MCF 10A (cell line): Measurements from ENCODE around the gene ATP2A3. TPM values are rescaled to one million over a fixed set of nuclear protein-coding genes. Genes with fewer than 3 reads are reported as not detected.

Experiments
- BruUV-seq: library from RNA; stranded (reverse); fragments of 400-500 nt; replicated peaks from 2 replicates; lab custom pipeline; 2021; lab: Mats Ljungman, UMichigan
- CTCF ChIA-PET: fragments of 300-600 bp; sonication (Branson Sonifier 250); formaldehyde crosslinking; extraction: SDS; loops from one replicate; lab custom pipeline; 2021; ENCODE audit warnings: antibody characterized with exemption, inconsistent platforms; lab: Yijun Ruan, JAX
- POLR2A ChIA-PET: fragments of 300-600, 350-650 bp; sonication (Branson Sonifier 250); formaldehyde crosslinking; extraction: SDS; loops from one replicate; lab custom pipeline; 2020; ENCODE audit warnings: antibody characterized with exemption, inconsistent platforms; lab: Yijun Ruan, JAX
- DNase-seq: peaks from one replicate; pipeline ENCODE4 v3.0.0-alpha.2; 2018; ENCODE audit not compliant: unreplicated experiment
- H3K27ac Mint-ChIP-seq: one replicate; pipeline ENCODE4 v1.8.0; 2022; ENCODE audit warnings: mild to moderate bottlenecking, low read depth, mixed read lengths; ENCODE audit not compliant: unreplicated experiment
- H3K27me3 Mint-ChIP-seq: one replicate; pipeline ENCODE4 v1.8.0; 2022; ENCODE audit warnings: mixed read lengths; ENCODE audit not compliant: insufficient read depth, unreplicated experiment
- H3K36me3 Mint-ChIP-seq: one replicate; pipeline ENCODE4 v1.8.0; 2022; ENCODE audit warnings: mild to moderate bottlenecking, moderate library complexity, mixed read lengths; ENCODE audit not compliant: insufficient read depth, unreplicated experiment
- H3K4me1 Mint-ChIP-seq: one replicate; pipeline ENCODE4 v1.8.0; 2022; ENCODE audit warnings: mixed read lengths; ENCODE audit not compliant: insufficient read depth, unreplicated experiment
- H3K4me3 Mint-ChIP-seq: one replicate; pipeline ENCODE4 v1.8.0; 2022; ENCODE audit warnings: mild to moderate bottlenecking, moderate library complexity, mixed read lengths; ENCODE audit not compliant: unreplicated experiment
- H3K9me3 Mint-ChIP-seq: one replicate; pipeline ENCODE4 v1.8.0; 2022; ENCODE audit warnings: mixed read lengths; ENCODE audit not compliant: unreplicated experiment
- intact Hi-C: fragments of 100-400 bp; cut with micrococcal nuclease; formaldehyde crosslinking; loops from 2 replicates; pipeline ENCODE4 v1.14.1; 2022
- total RNA-seq: library from RNA; stranded (reverse); gene quantifications from 2 replicates; pipeline ENCODE4 v1.2.3, GENCODE V29; 2022
- TF ChIP-seq, protein P1 (sequence below): fragments of 200-600 bp; IDR thresholded peaks from one replicate; pipeline ENCODE4 v1.8.0; 2022; ENCODE audit warnings: antibody characterized with exemption, mild to moderate bottlenecking; ENCODE audit not compliant: unreplicated experiment

ATP2A3 gene
- total RNA-seq, 1 experiment from 2014 or later: not detected

DNA sequence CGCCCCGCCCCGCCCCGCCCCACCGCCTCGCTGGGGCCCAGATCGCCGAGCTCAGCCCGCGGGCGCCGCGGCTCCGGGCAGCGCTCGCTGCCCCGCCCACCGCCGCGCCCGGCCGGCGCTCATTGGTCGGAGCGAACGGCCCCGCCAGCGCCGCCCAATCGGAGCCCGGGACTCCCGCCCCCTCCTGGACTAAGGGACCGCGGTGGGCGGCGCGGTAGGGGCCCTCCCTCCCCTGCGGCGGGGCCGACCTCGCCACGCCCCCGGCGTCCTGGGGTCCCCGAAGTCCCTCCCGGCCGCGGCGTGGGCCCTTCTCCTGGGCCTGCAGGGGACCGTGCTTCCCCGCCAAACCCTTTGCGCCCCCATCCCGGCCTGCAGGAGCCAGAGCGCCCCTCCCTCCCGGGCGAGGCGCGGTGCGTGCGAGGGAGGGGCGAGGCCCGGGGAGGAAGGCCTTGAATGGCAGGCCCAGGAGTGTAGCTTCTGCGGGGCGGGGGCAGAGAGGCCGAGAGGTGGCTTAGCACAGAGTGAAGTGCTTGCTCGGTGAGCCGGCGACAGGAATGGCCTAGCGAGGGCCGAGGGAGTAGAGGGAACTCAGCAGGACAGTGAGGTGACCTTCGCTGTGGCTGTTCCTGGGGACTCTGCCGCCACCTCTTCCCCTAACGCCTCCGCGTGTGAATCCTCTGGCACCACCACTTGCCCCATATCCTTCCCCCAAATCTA lies 71.1 kb downstream of the ATP2A3 start, which contains the start of gene CAMKK1:
Gene CAMKK1, minus strand, starts transcription at position 51 of the 717 bp plus-strand sequence. CDS start 7,366 bp downstream, outside the sequence.
- H3K27me3 Mint-ChIP-seq: no peaks in the 10 kb centered on the region
- peak within 1 kb of the TSS; percentile 72 for H3K4me3 Mint-ChIP-seq
- BruUV-seq: no TSS peak
- peak; percentile 83 for DNase-seq
- ChIA-PET CTCF (interaction anchor here (3.0 kb wide), 1 partner anchor 20 kb away, joined by 20 read pairs; no protein-coding TSS in a partner anchor), POLR2A (interaction anchor here (0.6 to 1.9 kb wide), 4 partner anchors 8 to 664 kb away, joined by 3 to 4 read pairs (median 3); partner anchors contain the start of gene HASPIN)
- intact Hi-C loops: no loop called here
- peaks cover 7% of the 10 kb centered on the region for H3K36me3 Mint-ChIP-seq
- H3K27ac Mint-ChIP-seq: no peak within 1 kb of the TSS
- no peaks in the 10 kb centered on the region for H3K9me3 Mint-ChIP-seq
- TF ChIP-seq, protein P1, sequence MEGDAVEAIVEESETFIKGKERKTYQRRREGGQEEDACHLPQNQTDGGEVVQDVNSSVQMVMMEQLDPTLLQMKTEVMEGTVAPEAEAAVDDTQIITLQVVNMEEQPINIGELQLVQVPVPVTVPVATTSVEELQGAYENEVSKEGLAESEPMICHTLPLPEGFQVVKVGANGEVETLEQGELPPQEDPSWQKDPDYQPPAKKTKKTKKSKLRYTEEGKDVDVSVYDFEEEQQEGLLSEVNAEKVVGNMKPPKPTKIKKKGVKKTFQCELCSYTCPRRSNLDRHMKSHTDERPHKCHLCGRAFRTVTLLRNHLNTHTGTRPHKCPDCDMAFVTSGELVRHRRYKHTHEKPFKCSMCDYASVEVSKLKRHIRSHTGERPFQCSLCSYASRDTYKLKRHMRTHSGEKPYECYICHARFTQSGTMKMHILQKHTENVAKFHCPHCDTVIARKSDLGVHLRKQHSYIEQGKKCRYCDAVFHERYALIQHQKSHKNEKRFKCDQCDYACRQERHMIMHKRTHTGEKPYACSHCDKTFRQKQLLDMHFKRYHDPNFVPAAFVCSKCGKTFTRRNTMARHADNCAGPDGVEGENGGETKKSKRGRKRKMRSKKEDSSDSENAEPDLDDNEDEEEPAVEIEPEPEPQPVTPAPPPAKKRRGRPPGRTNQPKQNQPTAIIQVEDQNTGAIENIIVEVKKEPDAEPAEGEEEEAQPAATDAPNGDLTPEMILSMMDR: no peak
- peaks cover 38% of the 10 kb centered on the region for H3K4me1 Mint-ChIP-seq

DNA sequence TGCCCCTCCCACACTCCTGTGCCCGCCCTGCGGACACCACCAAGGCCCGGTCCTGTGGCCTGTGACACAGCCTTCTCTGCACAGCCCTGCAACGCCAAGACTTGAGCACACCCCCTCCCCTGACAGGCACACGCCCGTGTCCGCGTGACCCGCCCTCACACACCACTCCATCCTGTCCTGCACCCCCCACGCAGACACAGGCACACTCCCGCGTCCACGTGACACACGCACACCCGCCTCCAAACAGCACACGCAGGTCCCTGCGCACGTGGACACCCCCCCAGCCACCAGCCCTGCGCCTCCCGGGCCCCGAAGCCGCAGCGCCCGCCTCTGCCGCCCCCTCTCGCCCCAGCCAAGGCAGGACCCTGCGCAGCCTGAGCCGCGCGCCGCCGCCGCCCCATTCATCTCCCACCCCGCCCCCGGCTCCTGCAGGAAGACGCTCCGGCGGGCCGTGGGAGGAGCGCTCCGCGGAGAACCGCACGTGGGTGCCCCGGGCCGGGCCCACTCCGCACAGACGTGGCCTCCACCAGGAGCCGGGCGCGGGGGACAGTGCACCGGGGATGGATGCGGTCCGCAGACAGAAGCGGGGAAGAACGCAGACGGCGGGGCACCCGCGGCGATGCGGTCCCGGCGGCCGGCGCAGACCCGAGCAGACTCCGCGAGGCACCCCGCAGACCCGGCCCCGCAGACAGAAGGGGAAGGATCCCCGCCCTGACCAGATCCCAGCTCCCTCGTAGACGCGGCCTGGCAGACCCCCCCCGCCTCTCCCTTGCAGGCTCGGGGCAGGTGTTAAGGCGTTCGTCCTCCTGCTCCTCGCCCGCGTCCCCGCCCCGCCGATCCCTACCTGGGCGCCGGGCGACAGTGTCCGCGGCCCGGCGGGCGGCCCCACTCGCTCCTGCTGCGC lies 71.9 kb downstream of the ATP2A3 start:
- Mint-ChIP-seq H3K9me3 (no peaks in the 10 kb centered on the region), H3K4me3 (peak overlapping the region; percentile 72), H3K27ac (no peak overlapping the region), H3K27me3 (no peaks in the 10 kb centered on the region), H3K36me3 (peaks cover 10% of the 10 kb centered on the region), H3K4me1 (peaks cover 46% of the 10 kb centered on the region)
- intact Hi-C loops: no loop called here
- CTCF ChIA-PET: interaction anchor here (3.0 kb wide), 1 partner anchor 21 kb away, joined by 20 read pairs; no protein-coding TSS in a partner anchor
- TF ChIP-seq, protein P1: no peak
- POLR2A ChIA-PET: interaction anchor here (0.6 to 1.9 kb wide), 4 partner anchors 9 to 665 kb away, joined by 3 to 4 read pairs (median 3); partner anchors contain the start of gene HASPIN
- DNase-seq: peak; percentile 54
- BruUV-seq: no TSS peak

DNA sequence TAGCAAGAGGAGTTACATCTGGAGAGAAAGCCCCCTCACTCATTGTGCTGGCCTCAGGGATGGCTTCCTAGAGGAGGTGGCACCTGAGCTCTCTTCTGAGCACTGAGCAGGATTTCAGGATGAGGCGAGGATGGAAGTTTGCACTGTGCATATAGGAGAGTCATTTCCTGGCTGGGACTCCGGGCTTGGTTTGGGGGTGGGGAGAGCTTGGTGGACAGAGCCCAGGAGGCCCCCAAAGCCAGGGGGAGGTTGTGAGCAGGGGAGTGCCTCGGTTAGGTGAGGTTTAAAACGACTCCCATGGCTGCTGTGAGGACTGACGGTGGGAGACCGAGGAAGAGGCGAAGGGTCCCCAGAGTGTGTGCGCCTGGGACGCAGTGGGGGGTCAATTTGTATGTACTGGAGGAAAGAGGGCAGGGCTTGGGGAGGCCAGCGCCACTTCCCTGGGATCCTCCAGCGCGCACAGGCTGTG lies 72.6 kb downstream of the ATP2A3 start:
- intact Hi-C loops: no loop called here
- TF ChIP-seq, protein P1: no peak
- Mint-ChIP-seq H3K27ac (no peak overlapping the region), H3K4me3 (peak overlapping the region; percentile 72), H3K27me3 (no peaks in the 10 kb centered on the region), H3K36me3 (peaks cover 12% of the 10 kb centered on the region), H3K4me1 (peaks cover 51% of the 10 kb centered on the region), H3K9me3 (no peaks in the 10 kb centered on the region)
- no TSS peak for BruUV-seq
- ChIA-PET CTCF (no interaction called here), POLR2A (interaction anchor here (1.9 kb wide), 1 partner anchor 10 kb away, joined by 4 read pairs; no protein-coding TSS in a partner anchor)
- no peak for DNase-seq
